ENCODE results near the gene KIF26B. TPM values are rescaled to one million over a fixed set of nuclear protein-coding genes. Genes with fewer than 3 reads are reported as not detected.

Gene KIF26B
- under 1 TPM; 0.04 to 0.12 TPM for polyA plus RNA-seq

DNA sequence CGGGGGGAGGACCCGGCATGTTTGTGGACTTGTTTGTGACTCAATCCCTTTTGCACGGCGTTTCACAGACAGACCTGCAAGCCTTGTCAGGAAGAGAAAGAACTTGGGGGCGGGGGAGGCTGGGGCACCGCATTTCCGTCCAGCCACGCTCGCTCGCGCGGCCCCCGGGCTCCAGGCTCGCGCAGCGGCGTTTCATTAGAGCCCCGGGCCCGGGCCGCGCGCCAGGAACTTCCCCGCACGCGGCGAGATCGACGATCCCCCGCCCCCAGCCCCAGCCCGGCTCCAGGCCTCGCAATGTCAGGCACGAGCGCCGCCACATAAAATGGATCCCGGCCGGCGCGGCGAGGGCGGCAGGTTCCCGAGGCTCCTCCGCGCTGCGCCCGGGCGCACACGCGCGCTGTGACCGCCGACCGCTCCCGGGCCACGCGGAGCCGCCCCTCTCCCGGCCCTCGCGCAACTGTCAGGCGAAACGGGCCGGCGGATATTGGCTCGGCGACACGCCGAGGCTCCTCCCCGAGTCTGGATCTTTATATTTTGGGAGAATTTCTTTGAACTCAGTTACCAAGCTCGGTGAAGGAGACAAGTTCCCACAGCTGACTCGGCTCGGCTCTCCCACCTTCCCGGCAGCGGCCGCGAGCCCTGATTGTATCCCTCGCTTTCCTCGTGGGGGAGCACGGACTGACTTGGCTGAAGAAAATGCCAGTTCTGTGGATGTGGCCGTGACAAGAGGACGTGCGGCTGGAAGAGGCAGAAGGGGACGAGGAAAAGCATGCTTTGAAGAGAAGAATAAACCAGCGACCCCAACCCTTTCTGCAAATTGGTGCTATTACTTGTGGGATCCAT, at the start of gene KIF26B:
Gene KIF26B, plus strand, starts transcription at position 557 of the 843 bp plus-strand sequence. CDS start 440 bp downstream, outside the sequence.
- Histone ChIP-seq H3K27me3 (ENCODE audit: control insufficient read depth in 1 of 2, insufficient read depth in 2 of 2, low read length in 2 of 2) (no peaks in the 10 kb centered on the region), H3K4me1 (ENCODE audit: control insufficient read depth in 2 of 2, insufficient read depth in 2 of 2, low read length in 1 of 2) (peaks cover 7% of the 10 kb centered on the region in 2 donors), H3K27ac (ENCODE audit: low read depth in 2 of 2, low read length in 1 of 2) (no peak within 1 kb of the TSS), H3K36me3 (ENCODE audit: control insufficient read depth in 2 of 2, insufficient read depth in 2 of 2, low read length in 1 of 2) (no peaks in the 10 kb centered on the region), H3K9me3 (ENCODE audit: control insufficient read depth in 2 of 2, insufficient read depth in 1 of 2, low read depth in 1 of 2, low read length in 1 of 2) (no peaks in the 10 kb centered on the region), H3K4me3 (ENCODE audit: low read depth in 1 of 2, low read length in 2 of 2) (peak within 1 kb of the TSS; percentile 42 to 48)
- 0% methylated on average over 79 to 83 of the region's 83 CpGs for WGBS, 2 donors

- H3K4me3 ChIP-seq (ENCODE audit: low read depth in 1 of 2, low read length in 2 of 2), result no peak overlapping the region
- no peaks in the 10 kb centered on the region for H3K4me1 ChIP-seq (ENCODE audit: control insufficient read depth in 2 of 2, insufficient read depth in 2 of 2, low read length in 1 of 2)
- H3K36me3 ChIP-seq (ENCODE audit: control insufficient read depth in 2 of 2, insufficient read depth in 2 of 2, low read length in 1 of 2), result no peaks in the 10 kb centered on the region
- no peaks in the 10 kb centered on the region for H3K27me3 ChIP-seq (ENCODE audit: control insufficient read depth in 1 of 2, insufficient read depth in 2 of 2, low read length in 2 of 2)
- no peak overlapping the region for H3K27ac ChIP-seq (ENCODE audit: low read depth in 2 of 2, low read length in 1 of 2)
- no peaks in the 10 kb centered on the region for H3K9me3 ChIP-seq (ENCODE audit: control insufficient read depth in 2 of 2, insufficient read depth in 1 of 2, low read depth in 1 of 2, low read length in 1 of 2)
- 94 to 98% methylated on average over 3 of the region's 3 CpGs for WGBS, 2 donors
Observed at GRCh38 chr1:245105042-245105441, 49.7 kb upstream of the KIF26B start.

- no peak overlapping the region for H3K27ac ChIP-seq (ENCODE audit: low read depth in 2 of 2, low read length in 1 of 2)
- 90 to 93% methylated on average over 5 of the region's 5 CpGs for WGBS, 2 donors
- H3K27me3 ChIP-seq (ENCODE audit: control insufficient read depth in 1 of 2, insufficient read depth in 2 of 2, low read length in 2 of 2), result no peaks in the 10 kb centered on the region
- no peaks in the 10 kb centered on the region for H3K36me3 ChIP-seq (ENCODE audit: control insufficient read depth in 2 of 2, insufficient read depth in 2 of 2, low read length in 1 of 2)
- H3K4me1 ChIP-seq (ENCODE audit: control insufficient read depth in 2 of 2, insufficient read depth in 2 of 2, low read length in 1 of 2), result no peaks in the 10 kb centered on the region
- H3K4me3 ChIP-seq (ENCODE audit: low read depth in 1 of 2, low read length in 2 of 2), result no peak overlapping the region
- no peaks in the 10 kb centered on the region for H3K9me3 ChIP-seq (ENCODE audit: control insufficient read depth in 2 of 2, insufficient read depth in 1 of 2, low read depth in 1 of 2, low read length in 1 of 2)
Observed at GRCh38 chr1:245105815-245106410, 48.9 kb upstream of the KIF26B start.

- Histone ChIP-seq H3K27ac (ENCODE audit: low read depth in 2 of 2, low read length in 1 of 2) (no peak overlapping the region), H3K9me3 (ENCODE audit: control insufficient read depth in 2 of 2, insufficient read depth in 1 of 2, low read depth in 1 of 2, low read length in 1 of 2) (no peaks in the 10 kb centered on the region), H3K27me3 (ENCODE audit: control insufficient read depth in 1 of 2, insufficient read depth in 2 of 2, low read length in 2 of 2) (no peaks in the 10 kb centered on the region), H3K4me3 (ENCODE audit: low read depth in 1 of 2, low read length in 2 of 2) (no peak overlapping the region), H3K4me1 (ENCODE audit: control insufficient read depth in 2 of 2, insufficient read depth in 2 of 2, low read length in 1 of 2) (no peaks in the 10 kb centered on the region), H3K36me3 (ENCODE audit: control insufficient read depth in 2 of 2, insufficient read depth in 2 of 2, low read length in 1 of 2) (no peaks in the 10 kb centered on the region)
- 95 to 96% methylated on average over 7 of the region's 7 CpGs for WGBS, 2 donors
Observed at GRCh38 chr1:245107776-245108114, 47.0 kb upstream of the KIF26B start.

DNA sequence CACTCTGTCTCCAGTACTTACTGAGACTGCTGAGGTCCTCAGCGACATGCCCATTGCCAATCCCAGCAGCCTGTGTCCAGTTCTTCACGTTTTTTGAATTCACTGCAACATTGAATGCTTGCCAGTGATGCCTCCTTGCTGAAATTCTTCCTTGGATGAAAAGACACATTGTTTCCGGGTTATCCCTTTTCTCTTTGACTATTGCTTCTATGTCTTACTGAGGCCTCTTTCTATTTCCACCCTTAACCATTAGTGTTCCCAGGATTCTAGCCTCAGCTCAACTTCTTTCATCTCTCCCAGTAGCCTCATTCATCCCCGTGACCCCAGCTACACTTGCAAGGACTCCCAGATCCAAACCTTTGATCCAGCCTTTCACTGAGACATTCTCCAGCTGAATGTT, 46.5 kb upstream of the KIF26B start:
- H3K36me3 ChIP-seq (ENCODE audit: control insufficient read depth in 2 of 2, insufficient read depth in 2 of 2, low read length in 1 of 2), result no peaks in the 10 kb centered on the region
- H3K9me3 ChIP-seq (ENCODE audit: control insufficient read depth in 2 of 2, insufficient read depth in 1 of 2, low read depth in 1 of 2, low read length in 1 of 2), result no peaks in the 10 kb centered on the region
- H3K4me3 ChIP-seq (ENCODE audit: low read depth in 1 of 2, low read length in 2 of 2), result no peak overlapping the region
- no peaks in the 10 kb centered on the region for H3K4me1 ChIP-seq (ENCODE audit: control insufficient read depth in 2 of 2, insufficient read depth in 2 of 2, low read length in 1 of 2)
- 80 to 81% methylated on average over 4 of the region's 4 CpGs for WGBS, 2 donors
- H3K27me3 ChIP-seq (ENCODE audit: control insufficient read depth in 1 of 2, insufficient read depth in 2 of 2, low read length in 2 of 2), result no peaks in the 10 kb centered on the region
- no peak overlapping the region for H3K27ac ChIP-seq (ENCODE audit: low read depth in 2 of 2, low read length in 1 of 2)

- Histone ChIP-seq H3K4me3 (ENCODE audit: low read depth in 1 of 2, low read length in 2 of 2) (no peak overlapping the region), H3K4me1 (ENCODE audit: control insufficient read depth in 2 of 2, insufficient read depth in 2 of 2, low read length in 1 of 2) (no peaks in the 10 kb centered on the region), H3K9me3 (ENCODE audit: control insufficient read depth in 2 of 2, insufficient read depth in 1 of 2, low read depth in 1 of 2, low read length in 1 of 2) (no peaks in the 10 kb centered on the region), H3K27me3 (ENCODE audit: control insufficient read depth in 1 of 2, insufficient read depth in 2 of 2, low read length in 2 of 2) (no peaks in the 10 kb centered on the region), H3K36me3 (ENCODE audit: control insufficient read depth in 2 of 2, insufficient read depth in 2 of 2, low read length in 1 of 2) (no peaks in the 10 kb centered on the region), H3K27ac (ENCODE audit: low read depth in 2 of 2, low read length in 1 of 2) (no peak overlapping the region)
- WGBS, 2 donors, result 42 to 59% methylated on average over 7 of the region's 7 CpGs
Observed at GRCh38 chr1:245108909-245109308, 45.9 kb upstream of the KIF26B start.

DNA sequence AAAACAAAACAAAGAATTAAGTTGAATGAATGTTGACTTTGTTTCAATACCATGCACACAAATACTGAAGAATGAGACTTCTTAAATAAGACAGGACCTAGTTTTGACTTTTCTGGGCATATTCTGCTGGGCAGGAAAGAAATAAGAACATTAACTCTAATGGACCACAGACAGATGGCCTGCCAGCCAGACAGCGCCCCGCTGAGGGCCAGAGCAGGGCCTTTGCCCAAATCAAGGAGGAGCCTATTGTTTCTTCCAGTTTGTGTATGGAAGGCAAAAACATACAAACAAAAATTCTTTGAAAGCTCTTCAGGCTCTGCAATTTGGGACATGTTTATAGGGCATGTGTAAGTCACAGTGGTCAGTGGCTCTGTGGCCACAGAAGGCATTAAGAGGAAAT, 44.4 kb upstream of the KIF26B start:
- Histone ChIP-seq H3K27me3 (ENCODE audit: control insufficient read depth in 1 of 2, insufficient read depth in 2 of 2, low read length in 2 of 2) (no peaks in the 10 kb centered on the region), H3K9me3 (ENCODE audit: control insufficient read depth in 2 of 2, insufficient read depth in 1 of 2, low read depth in 1 of 2, low read length in 1 of 2) (peaks cover 0 to under 1% of the 10 kb centered on the region in 2 donors), H3K36me3 (ENCODE audit: control insufficient read depth in 2 of 2, insufficient read depth in 2 of 2, low read length in 1 of 2) (no peaks in the 10 kb centered on the region), H3K4me1 (ENCODE audit: control insufficient read depth in 2 of 2, insufficient read depth in 2 of 2, low read length in 1 of 2) (no peaks in the 10 kb centered on the region), H3K27ac (ENCODE audit: low read depth in 2 of 2, low read length in 1 of 2) (no peak overlapping the region), H3K4me3 (ENCODE audit: low read depth in 1 of 2, low read length in 2 of 2) (no peak overlapping the region)
- WGBS, 2 donors, result 93 to 98% methylated on average over 2 of the region's 2 CpGs

DNA sequence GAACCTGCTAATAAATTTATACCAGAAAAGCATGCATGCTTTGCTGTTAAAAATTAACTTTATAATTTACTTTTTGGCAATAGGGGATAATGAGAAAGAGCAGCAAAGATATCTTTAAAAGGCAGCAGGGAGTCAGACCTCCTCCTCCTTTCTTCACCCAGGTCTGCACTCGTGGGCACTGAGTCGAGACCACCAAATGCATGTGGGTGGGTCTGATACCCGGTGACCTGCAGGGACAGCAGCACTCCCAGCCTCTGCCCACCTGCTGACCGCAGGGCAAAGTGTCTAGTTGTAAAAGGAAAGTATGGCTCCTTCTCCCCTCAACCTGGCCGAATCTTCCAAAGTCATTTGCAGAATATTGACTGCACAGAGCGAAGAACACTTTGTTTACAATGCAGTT, 43.7 kb upstream of the KIF26B start:
- Histone ChIP-seq H3K36me3 (ENCODE audit: control insufficient read depth in 2 of 2, insufficient read depth in 2 of 2, low read length in 1 of 2) (no peaks in the 10 kb centered on the region), H3K4me1 (ENCODE audit: control insufficient read depth in 2 of 2, insufficient read depth in 2 of 2, low read length in 1 of 2) (no peaks in the 10 kb centered on the region), H3K27ac (ENCODE audit: low read depth in 2 of 2, low read length in 1 of 2) (no peak overlapping the region), H3K4me3 (ENCODE audit: low read depth in 1 of 2, low read length in 2 of 2) (no peak overlapping the region), H3K9me3 (ENCODE audit: control insufficient read depth in 2 of 2, insufficient read depth in 1 of 2, low read depth in 1 of 2, low read length in 1 of 2) (peaks cover 0 to 3% of the 10 kb centered on the region in 2 donors), H3K27me3 (ENCODE audit: control insufficient read depth in 1 of 2, insufficient read depth in 2 of 2, low read length in 2 of 2) (no peaks in the 10 kb centered on the region)
- 71 to 75% methylated on average over 6 of the region's 6 CpGs for WGBS, 2 donors

DNA sequence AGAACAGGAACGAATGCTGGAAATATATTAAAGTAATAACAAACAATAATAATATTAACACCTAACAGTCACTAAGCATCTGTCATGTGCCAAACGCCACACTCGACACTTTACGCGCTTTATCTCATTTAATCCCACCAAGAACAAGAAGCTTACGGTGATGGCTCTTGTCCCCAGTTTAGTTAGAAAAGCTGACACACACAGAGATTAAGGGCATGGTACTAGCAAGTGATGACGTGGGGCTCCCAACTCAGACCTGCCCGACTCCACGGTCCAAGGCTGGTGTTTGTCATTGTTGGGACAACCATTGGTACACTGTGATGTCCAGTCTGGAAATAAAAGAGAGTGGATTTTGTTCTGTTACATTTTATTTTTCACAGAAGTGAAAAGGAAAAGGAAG, 41.1 kb upstream of the KIF26B start:
- Histone ChIP-seq H3K4me3 (ENCODE audit: low read depth in 1 of 2, low read length in 2 of 2) (no peak overlapping the region), H3K4me1 (ENCODE audit: control insufficient read depth in 2 of 2, insufficient read depth in 2 of 2, low read length in 1 of 2) (no peaks in the 10 kb centered on the region), H3K27me3 (ENCODE audit: control insufficient read depth in 1 of 2, insufficient read depth in 2 of 2, low read length in 2 of 2) (no peaks in the 10 kb centered on the region), H3K36me3 (ENCODE audit: control insufficient read depth in 2 of 2, insufficient read depth in 2 of 2, low read length in 1 of 2) (no peaks in the 10 kb centered on the region), H3K27ac (ENCODE audit: low read depth in 2 of 2, low read length in 1 of 2) (no peak overlapping the region), H3K9me3 (ENCODE audit: control insufficient read depth in 2 of 2, insufficient read depth in 1 of 2, low read depth in 1 of 2, low read length in 1 of 2) (peaks cover 0 to 3% of the 10 kb centered on the region in 2 donors)
- 86% methylated on average over 9 of the region's 9 CpGs for WGBS, 2 donors

GRCh38 chr1:245116131-245116530, 38.7 kb upstream of the KIF26B start:
- no peaks in the 10 kb centered on the region for H3K4me1 ChIP-seq (ENCODE audit: control insufficient read depth in 2 of 2, insufficient read depth in 2 of 2, low read length in 1 of 2)
- H3K27me3 ChIP-seq (ENCODE audit: control insufficient read depth in 1 of 2, insufficient read depth in 2 of 2, low read length in 2 of 2), result no peaks in the 10 kb centered on the region
- H3K4me3 ChIP-seq (ENCODE audit: low read depth in 1 of 2, low read length in 2 of 2), result no peak overlapping the region
- H3K9me3 ChIP-seq (ENCODE audit: control insufficient read depth in 2 of 2, insufficient read depth in 1 of 2, low read depth in 1 of 2, low read length in 1 of 2), result peaks cover 0 to 3% of the 10 kb centered on the region in 2 donors
- no peaks in the 10 kb centered on the region for H3K36me3 ChIP-seq (ENCODE audit: control insufficient read depth in 2 of 2, insufficient read depth in 2 of 2, low read length in 1 of 2)
- no peak overlapping the region for H3K27ac ChIP-seq (ENCODE audit: low read depth in 2 of 2, low read length in 1 of 2)
- WGBS, 2 donors, result 92 to 93% methylated on average over 4 of the region's 4 CpGs
